ENCODE results near the gene NACA.
"Not testable (repeated sequence)": the region's sequence is repeated elsewhere in the genome, so short reads cannot be mapped to it uniquely, and the experiment has no call there.

Gene NACA

DNA sequence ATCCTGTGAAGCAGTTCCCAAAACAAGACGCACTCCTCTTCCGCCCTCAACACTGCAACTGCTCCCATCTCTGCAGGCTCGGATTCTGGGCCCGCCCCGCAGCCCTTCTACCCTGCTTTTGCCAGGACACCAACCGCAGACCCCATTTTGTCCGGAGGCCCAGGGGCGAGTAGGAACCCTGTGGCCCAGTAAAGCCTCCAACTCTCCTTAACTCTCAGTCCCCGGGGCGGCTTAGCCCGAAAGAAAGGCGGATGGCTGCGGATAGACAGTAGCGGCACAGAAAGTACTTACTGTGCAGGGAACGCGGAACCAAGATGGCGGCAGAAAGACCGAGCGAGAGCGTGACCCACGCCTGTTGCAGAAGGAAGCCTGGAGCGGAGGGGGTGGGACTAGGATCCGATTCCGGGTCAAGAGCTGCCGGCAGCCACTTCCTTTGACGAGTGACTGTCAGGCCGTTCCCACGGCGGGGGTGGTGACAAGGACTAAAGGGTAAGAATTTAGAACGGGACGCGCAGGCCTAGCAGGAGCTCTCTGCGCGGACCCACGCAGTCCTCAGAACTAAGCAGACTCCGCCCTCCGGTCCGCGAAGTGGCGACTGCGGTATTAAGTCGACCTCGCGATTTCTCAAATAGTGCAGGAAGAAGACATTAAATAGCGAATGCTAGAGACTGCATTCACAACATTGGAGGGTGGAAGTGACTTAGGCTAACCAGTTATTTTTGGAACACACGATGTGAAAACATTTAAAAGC lies at the start of gene NACA:
Gene NACA, minus strand, starts transcription at position 328 of the 751 bp plus-strand sequence. CDS start 778 bp downstream, outside the sequence.
- H3K4me3 ChIP-seq (ENCODE audit: low read depth, low read length), result peak within 1 kb of the TSS; percentile 100

DNA sequence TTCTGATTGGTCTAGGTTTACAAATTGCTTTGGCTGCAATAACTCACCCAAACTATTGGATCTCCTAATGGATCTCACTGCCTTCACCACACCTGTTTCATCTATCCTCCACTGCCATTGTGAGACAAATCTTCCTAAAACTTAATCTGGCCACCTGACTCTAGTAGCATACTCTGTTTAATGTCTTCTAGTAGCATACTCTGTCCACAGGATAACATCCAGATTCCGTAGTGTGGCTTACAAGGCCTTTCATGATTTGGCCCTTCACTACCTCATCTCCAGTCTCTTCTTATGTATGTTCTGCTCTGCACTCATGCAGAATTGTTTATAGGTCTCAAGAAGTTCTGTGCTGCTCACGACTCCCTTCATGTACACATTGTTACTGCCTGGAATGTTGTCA lies 48.0 kb upstream of the NACA start:
- H3K4me3 ChIP-seq (ENCODE audit: low read depth, low read length), result no peak overlapping the region

DNA sequence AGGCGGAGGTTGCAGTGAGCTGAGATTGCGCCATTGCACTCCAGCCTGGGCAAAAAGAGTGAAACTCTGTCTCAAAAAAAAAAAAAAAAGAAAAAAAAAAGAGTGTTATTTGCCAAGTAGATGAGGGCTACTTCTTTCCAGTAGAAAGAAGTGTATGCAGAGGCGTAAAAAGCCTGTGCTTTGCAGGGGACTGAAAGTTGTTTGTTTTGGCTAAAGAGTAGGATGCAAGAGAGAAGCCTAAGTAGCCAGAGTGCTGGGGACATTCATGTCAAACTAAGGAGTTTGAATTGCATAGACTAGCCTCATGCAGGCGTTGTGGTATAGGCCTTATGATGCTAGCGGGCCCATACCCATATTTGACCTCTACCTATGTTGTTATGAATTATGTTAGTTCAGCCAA lies 47.5 kb upstream of the NACA start:
- no peak overlapping the region for H3K4me3 ChIP-seq (ENCODE audit: low read depth, low read length)

DNA sequence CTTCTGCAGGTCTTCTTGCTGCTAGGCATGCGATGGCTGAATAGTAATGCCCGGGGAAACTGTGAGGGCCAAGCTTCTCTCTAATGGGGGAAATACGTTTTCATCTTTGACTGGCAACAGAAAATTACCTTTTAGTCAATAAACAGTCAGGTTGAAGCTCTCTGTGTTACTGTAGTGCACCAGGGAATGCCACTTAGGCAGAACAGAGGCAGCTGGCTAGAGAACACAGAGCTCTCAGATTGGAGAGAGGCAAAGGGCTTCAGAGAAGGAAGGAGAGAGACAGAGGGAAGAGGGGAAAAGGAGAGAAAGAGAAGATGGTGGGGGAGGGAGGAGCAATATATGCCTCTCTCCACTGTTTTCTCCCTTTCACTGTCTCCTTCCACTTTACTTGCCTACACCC lies 44.8 kb upstream of the NACA start:
- no peak overlapping the region for H3K4me3 ChIP-seq (ENCODE audit: low read depth, low read length)

DNA sequence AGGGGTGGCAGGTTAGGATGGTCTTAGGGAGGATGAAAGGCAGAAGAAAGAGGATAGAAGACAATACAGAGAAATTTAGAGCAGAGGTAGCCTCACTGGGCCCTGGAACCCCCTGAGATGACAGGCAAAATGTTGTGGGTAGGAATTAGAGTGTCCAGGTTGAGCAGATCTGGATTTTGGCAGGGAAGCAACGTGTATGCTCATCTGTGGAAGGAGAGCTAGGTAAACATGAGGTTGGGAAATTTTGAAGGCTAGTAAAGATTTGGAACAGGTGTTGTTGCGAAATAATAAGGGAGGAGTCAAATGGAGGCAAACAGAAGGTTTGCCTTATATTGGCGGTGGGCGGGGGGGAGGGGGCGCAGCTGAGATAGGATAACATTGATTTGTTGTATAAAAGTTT lies 43.3 kb upstream of the NACA start:
- no peak overlapping the region for H3K4me3 ChIP-seq (ENCODE audit: low read depth, low read length)

DNA sequence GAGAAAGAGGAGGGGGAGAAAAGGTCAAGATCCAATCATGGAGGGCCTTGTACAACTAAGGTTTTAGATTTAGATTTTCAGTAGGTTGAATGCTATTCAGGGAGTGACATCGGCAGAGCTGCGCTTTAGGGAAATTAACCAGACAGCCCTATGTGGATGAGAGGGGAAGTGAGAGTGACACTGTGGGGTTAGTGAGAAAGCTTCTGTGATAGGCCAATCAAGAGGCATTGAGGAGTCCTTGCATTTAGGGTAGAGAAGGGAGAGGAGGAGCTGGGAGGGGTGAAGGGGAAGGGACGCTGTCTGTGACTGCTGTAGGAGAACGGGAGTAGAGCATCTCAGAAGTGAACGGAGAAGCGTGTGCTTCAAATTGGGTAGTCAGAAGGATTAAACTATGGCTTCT lies 41.4 kb upstream of the NACA start:
- no peak overlapping the region for H3K4me3 ChIP-seq (ENCODE audit: low read depth, low read length)

DNA sequence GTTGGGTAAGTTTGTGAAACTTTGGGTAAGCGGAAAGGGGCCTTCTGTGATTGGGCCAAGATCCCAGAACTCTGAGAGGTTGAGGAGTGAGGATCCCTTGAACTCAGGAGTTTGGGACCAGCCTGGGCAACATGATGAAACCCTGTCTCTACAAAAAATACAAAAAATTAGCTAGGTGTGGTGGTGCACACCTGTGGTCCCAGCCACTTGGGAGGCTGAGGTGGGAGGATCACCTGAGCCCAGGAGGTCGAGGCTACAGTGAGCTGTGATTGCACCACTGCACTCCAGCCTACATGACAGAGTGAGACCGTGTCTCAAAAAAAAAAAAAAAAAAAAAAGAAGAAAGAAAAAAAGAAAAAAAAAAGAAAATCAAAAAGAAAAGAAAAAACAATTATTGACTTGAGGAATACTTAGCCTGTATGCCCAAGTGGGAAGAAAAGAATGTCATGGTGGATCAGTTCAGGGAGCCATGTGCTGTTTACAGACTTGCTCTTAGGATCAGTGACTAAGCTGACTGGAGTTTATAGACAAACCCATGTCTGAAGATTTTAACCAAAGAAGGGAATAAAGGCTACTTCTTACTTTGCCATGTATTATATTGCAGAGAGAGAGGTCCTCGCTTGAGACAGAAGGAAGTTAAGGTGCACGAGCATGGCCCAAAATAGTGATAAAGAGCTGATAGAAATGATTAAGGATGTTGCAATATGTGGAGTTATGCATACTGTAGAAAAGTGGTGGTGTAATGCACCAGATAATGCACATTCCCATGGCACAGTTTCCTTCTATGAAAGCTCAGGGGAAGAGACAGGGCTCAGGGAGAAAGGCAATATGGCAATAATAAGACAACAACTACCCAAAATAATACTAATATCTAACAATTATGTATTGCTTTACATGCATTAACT lies 38.9 kb upstream of the NACA start:
- H3K4me3 ChIP-seq (ENCODE audit: low read depth, low read length), result no peak overlapping the region

DNA sequence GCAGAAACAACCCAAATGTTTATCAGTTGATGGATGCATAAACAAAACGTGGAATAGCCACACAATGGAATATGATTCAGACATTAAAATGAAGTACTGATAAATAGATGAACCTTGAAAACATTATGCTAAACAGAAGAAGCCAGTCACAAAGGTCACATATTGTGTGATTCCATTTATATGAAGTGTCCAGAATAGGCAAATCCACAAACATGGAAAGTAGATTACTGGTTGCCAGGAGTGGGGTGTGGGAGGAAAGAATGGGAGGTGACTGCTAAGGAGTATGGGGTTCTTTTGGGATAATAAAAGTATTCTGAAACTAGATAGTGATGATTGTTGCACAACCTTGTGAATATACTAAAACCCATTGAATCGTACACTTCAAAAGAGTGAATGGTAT lies 36.7 kb upstream of the NACA start:
- no peak overlapping the region for H3K4me3 ChIP-seq (ENCODE audit: low read depth, low read length)

DNA sequence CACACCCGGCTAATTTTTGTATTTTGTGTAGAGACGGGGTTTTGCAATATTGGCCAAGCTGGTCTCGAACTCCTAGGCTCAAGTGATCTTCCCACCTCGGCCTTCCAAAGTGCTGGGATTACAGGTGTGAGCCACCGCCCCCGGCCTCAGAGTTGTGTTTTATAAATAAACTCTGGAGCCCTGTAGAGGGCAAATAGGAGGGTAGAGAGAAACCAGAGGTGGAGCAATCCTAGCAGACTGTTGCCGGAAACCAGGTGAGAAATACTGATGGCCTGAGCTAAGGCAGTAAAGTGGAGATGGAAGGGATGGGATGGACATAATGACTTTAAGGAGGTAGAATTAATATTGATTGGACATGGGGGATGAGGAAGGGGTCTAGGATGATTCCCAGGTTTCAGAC lies 35.4 kb upstream of the NACA start:
- H3K4me3 ChIP-seq (ENCODE audit: low read depth, low read length), result no peak overlapping the region

DNA sequence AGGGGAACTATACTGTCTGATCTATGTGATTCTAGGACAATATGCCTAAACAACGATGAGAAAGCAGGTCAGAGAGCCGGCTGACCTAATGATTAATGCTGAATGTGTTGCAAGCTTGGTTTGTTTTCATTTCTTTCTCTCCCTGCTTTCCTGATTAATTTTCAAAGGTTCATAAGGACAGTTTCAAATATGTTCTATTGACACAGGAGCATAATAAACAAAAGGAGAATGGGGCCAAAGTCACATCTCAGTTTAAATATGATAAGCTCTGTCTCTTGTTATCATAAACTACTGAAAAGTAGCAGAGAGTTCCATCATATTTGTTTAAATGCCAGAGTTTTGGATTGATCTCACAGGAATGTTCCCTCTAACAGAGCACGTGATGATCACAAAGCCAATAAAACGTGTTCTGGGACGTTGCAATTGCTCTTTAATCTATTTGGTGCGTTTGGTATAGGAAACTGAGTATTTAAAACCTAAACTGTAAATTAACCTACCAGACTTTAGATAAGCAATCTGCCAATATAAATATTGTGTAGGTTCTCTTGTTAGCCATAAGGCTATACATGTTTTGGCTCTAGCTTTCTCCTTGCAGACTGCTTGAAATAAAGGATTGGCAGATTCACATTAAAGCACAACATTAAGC lies 34.3 kb upstream of the NACA start:
- no peak overlapping the region for H3K4me3 ChIP-seq (ENCODE audit: low read depth, low read length)

DNA sequence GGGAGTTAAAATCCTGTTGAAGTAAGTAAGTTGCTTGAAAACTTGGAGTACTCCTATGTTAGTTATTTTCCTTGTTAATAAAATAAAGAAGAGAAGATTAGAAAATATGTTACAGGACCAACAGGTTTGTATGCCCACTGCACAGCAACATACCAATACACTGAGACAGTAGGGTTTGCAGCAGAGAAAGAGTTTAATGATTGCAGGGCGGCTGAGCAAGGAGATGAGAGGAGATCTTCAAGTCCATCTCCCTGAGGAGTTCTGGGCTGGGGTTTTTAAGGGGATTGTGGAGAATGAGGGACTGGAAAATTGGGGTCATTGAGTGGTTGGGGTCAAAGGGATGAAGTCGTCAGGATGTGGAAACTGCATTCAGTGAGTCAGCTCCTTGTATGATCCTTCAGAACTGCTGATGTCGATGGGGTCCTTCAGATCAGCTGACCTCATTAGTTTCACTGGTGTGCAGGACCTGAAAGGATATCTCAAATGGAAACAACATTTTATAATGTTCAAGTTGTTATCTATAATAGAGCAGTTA lies 33.7 kb upstream of the NACA start:
- no peak overlapping the region for H3K4me3 ChIP-seq (ENCODE audit: low read depth, low read length)

DNA sequence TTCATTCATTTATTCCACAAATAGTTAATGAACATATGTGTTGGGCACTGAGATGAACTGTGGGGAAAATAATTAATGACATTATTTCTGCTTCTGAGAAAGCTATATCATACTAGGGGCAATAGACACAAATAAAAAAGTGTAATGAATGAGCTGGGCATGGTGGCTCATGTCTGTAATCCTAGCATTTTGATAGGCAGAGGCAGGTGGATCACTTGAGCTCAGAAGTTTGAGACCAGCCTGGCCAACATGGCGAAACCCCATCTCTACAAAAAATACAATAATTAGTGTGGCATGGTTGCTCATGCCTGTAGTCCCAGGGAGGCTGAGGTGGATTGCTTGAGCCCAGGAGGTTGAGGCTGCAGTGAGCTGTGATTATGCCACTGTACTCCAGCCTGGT lies 32.9 kb upstream of the NACA start:
- not testable (repeated sequence) for H3K4me3 ChIP-seq (ENCODE audit: low read depth, low read length)

DNA sequence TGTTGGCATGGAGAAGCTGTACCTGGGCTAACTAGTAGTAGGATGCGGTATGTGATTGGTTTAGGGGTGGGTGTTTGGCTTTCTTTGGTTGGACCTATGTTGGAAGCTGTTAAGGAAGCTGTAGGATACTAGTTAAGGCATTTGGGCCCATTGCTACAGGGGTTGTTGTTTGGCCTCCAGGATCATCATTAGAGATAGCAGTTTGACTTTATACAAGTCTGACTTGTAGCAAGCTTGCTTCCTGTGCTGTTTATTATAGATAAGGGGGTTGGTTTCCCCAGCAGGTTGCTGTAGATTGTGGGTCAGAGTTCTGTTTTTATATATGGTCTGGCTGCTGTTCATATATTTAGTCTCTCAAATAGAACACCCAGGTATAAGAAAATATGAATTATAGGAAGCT lies 28.5 kb upstream of the NACA start:
- H3K4me3 ChIP-seq (ENCODE audit: low read depth, low read length), result no peak overlapping the region

DNA sequence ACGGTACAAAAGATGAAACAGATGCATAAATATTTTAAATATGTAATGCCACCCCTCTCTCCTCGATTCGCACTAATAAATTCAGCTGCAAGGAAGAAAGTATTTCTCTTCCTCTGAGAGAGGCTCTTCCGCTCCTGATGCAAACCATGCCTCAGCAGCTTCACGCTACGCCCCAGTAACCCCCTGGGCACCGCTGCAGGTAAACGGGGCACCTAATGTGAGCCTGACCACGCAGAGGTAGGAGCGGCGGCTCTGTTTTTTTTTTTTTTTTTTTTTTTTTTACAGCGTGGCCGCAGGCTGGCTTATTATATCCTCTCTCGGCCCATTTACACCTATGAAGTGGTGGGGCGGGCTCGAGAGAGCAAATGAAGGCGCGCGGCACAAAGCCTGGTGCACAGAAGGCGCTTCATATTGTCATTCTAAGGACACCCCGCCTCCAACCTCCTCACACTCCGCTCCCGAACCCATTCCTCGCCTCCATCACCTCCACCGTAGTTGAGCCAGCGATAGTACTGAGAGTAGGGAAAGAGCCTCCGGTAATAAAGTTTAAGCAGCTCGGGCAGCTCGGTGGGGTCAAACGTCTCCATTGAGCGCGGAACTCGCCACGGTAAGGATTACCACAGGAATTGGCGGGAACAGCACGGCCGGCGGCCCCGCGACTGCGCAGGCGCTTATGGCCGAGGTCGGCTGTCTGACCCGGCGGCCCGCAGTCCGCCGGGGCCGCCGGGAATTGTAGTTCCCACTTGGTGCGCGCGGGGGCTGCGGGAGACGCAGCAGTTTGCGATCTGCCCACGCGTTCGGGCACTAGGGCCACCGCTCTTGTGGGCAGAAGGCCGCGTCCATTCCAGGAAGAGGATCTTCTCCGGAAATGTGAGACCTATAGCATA lies 26.9 kb upstream of the NACA start, which contains the start of gene PRIM1:
Gene PRIM1, minus strand, starts transcription at position 612 of the 887 bp plus-strand sequence. Its CDS starts 25 bp downstream, at position 587.
- peak within 1 kb of the TSS; percentile 84 for H3K4me3 ChIP-seq (ENCODE audit: low read depth, low read length)

DNA sequence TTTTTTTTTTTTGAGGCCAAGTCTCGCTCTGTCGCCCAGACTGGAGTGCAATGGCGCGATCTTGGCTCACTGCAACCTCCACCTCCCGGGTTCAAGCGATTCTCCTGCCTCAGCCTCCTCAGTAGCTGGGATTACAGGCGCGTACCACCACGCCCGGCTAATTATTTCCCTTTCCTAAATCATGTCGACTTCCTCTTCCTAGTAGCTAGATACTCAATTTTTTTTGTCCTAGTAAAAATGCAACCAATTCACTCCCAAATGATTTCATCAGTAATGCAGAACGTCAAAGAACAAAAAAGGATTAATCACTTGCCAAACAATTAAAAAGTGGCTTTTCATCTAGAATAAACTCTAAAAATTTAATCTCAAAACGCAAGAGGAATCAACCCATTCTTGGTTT lies 25.5 kb upstream of the NACA start:
- H3K4me3 ChIP-seq (ENCODE audit: low read depth, low read length), result not testable (repeated sequence)

DNA sequence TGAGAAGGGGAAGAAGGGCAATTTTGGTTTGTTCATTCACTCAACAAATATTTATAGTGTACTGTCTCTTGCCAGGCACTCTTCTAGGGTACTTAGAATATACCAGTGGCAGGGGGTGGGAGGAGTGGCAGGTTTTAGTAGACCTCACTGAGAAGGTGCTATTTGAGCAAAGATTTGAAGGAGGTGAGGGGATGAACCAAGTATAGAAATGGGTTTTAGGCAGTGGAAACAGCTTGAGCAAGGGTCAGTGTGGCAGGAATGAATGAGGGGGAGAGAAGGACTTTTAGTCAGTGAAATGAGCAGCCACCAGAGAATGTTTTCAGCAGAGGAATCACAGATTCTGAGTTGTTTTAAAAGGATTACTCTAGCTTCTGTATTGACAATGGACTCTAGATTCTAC lies 24.8 kb upstream of the NACA start:
- no peak overlapping the region for H3K4me3 ChIP-seq (ENCODE audit: low read depth, low read length)

DNA sequence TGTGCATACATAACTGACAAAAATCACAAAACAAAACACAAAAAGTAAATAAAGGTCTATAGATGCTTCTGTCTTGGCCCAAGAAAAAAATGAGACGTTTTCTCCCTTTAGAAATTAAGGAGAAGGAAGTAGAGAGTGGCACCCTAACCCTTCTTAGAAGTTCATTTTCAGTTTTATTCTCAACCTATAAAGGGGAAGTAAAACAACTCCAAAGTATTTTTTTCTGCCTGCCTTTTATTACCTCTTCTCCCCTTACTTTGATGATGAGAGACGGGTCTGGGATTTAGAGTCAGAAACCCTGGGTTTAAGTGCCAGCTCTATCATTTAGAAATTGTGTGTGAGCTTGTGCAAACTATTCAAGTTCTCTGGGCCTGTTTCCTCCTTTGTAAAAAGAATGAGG lies 24.3 kb upstream of the NACA start:
- H3K4me3 ChIP-seq (ENCODE audit: low read depth, low read length), result no peak overlapping the region

DNA sequence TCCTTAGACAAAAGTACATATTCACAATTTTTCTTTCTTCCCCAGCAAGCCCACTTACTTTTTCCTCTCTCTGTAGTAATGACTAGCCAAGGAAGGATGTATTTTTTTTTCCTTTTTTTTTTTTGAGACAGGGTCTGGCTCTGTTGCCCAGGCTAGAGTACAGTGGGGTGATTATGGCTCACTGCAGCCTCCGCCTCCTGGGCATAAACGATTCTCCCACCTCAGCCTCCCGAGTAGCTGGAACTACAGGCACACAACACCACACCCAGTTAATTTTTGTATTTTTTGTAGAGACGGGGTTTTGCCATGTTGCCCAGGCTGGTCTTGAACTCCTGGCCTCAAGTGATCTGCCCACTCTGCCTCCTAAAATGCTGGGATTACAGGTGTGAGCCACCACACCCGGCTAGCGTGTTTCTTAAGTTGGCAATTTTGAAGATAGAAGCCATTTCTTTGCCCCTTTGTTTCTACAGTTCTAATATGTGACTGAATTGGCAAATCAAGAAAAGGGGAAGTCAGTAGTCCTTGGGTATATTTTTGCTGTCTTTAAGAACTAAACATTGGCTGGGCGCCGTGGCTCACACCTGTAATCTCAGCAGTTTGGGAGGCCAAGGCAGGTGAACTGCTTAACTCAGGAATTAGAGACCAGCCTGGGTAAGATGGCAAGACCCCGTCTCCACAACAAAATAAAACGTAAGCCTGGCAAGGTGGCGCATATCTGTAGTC lies 3.2 kb upstream of the NACA start:
- no peak overlapping the region for H3K4me3 ChIP-seq (ENCODE audit: low read depth, low read length)

DNA sequence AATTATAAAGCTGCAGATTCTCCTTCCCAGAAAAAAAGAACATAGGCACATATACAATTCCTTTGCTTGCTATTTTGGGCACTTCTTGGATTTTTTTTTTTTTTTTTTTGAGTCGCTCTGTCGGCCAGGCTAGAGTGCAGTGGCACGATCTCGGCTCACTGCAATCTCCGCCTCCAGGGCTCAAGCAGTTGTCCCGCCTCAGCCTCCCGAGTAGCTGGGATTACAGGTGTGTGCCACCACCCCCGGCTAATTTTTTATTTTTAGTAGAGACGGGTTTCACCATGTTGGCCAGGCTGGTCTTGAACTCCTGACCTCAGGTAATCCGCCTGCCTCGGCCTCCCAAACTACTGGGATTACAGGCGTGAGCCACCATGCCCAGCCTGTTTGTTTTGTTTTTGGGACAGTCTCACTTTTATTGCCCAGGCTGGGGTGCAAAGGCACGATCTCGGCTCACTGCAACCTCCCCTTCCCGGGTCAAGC lies 1.1 kb upstream of the NACA start:
- H3K4me3 ChIP-seq (ENCODE audit: low read depth, low read length), result not testable (repeated sequence)

DNA sequence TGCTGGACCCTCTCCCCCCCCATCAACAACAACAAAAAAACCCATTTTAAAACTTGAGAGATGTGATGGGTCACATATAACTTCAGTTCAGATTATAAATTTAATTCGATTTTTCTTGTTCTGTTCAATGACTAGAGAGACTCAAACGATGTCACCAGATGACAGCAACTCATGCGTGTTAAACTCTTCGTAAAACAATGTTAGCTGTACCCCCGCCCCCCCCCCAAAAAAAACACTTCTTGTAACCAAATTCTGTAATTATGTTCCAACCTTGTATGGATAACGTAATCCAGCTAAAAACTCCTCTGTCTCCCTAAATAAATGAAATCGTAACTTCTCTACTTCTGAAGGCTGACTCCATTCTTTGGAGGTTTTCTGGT lies 614 bp upstream of the NACA start:
- H3K4me3 ChIP-seq (ENCODE audit: low read depth, low read length), result peak overlapping the region; percentile 100

Measured in iPS-11a (cell line).